Progenitor cell of endocrine pancreas (in vitro differentiated cells): ENCODE data around the gene NRP1. TPM values are rescaled to one million over a fixed set of nuclear protein-coding genes. Genes with fewer than 3 reads are reported as not detected.

Experiments used
- DNase-seq: peaks from one replicate; pipeline ENCODE4 v3.0.0; 2021; ENCODE audit warnings: low spot score; ENCODE audit not compliant: unreplicated experiment
- H3K27ac Mint-ChIP-seq: 2 replicates; pipeline ENCODE4 v1.8.0; 2021; ENCODE audit warnings: mild to moderate bottlenecking, moderate library complexity, mixed read lengths
- H3K27me3 Mint-ChIP-seq: 2 replicates; pipeline ENCODE4 v1.8.0; 2021; ENCODE audit warnings: mixed read lengths
- H3K36me3 Mint-ChIP-seq: 2 replicates; pipeline ENCODE4 v1.8.0; 2022; ENCODE audit warnings: mixed read lengths; ENCODE audit not compliant: insufficient read depth
- H3K4me1 Mint-ChIP-seq: 2 replicates; pipeline ENCODE4 v1.8.0; 2021; ENCODE audit warnings: low read depth, mixed read lengths
- H3K4me3 Mint-ChIP-seq: 2 replicates; pipeline ENCODE4 v1.8.0; 2021; ENCODE audit warnings: low read depth, mild to moderate bottlenecking, moderate library complexity, mixed read lengths
- H3K9me3 Mint-ChIP-seq: 2 replicates; pipeline ENCODE4 v1.8.0; 2021; ENCODE audit warnings: low read depth, mixed read lengths
- CTCF ChIP-seq: fragments of 200-600 bp; sonication (generic); IDR thresholded peaks from one replicate; pipeline ENCODE4 v1.5.0; 2021; ENCODE audit warnings: antibody characterized with exemption, mild to moderate bottlenecking; ENCODE audit not compliant: unreplicated experiment
- total RNA-seq: library from RNA; stranded (reverse); gene quantifications from 2 replicates; pipeline ENCODE4 v1.2.1, GENCODE V29; 2021

NRP1 gene
- total RNA-seq, 1 donor from 2014 or later = 33.4 TPM

GRCh38 chr10:33377658-33378025 lies 43.2 kb upstream of the NRP1 start:
- no peak for DNase-seq
- Mint-ChIP-seq H3K9me3 (no peaks in the 10 kb centered on the region), H3K36me3 (no peaks in the 10 kb centered on the region), H3K27me3 (no peaks in the 10 kb centered on the region), H3K4me3 (no peak overlapping the region), H3K27ac (no peak overlapping the region), H3K4me1 (peaks cover 7% of the 10 kb centered on the region)
- no peak for TF ChIP-seq CTCF

- Mint-ChIP-seq H3K27ac (no peak overlapping the region), H3K27me3 (no peaks in the 10 kb centered on the region), H3K36me3 (no peaks in the 10 kb centered on the region), H3K4me1 (peaks cover 5% of the 10 kb centered on the region), H3K9me3 (no peaks in the 10 kb centered on the region), H3K4me3 (no peak overlapping the region)
- TF ChIP-seq CTCF = no peak
- no peak for DNase-seq
Observed at GRCh38 chr10:33376976-33377657, 42.6 kb upstream of the NRP1 start.

GRCh38 chr10:33376476-33376875 lies 42.0 kb upstream of the NRP1 start:
- Mint-ChIP-seq H3K4me3 (no peak overlapping the region), H3K36me3 (no peaks in the 10 kb centered on the region)

GRCh38 chr10:33373263-33373662 lies 38.8 kb upstream of the NRP1 start:
- no peak for TF ChIP-seq CTCF
- DNase-seq = no peak
- Mint-ChIP-seq H3K27me3 (no peaks in the 10 kb centered on the region), H3K36me3 (peaks cover 2% of the 10 kb centered on the region), H3K4me1 (no peaks in the 10 kb centered on the region), H3K27ac (no peak overlapping the region), H3K9me3 (peaks cover 6% of the 10 kb centered on the region), H3K4me3 (no peak overlapping the region)

More at GRCh38 chr10:33376476-33376875, 42.0 kb upstream of the NRP1 start:
- Mint-ChIP-seq H3K27me3 (no peaks in the 10 kb centered on the region), H3K4me1 (peaks cover 2% of the 10 kb centered on the region), H3K9me3 (no peaks in the 10 kb centered on the region), H3K27ac (no peak overlapping the region)
- no peak for TF ChIP-seq CTCF
- DNase-seq = no peak

- no peak for DNase-seq
- Mint-ChIP-seq H3K9me3 (peaks cover 14% of the 10 kb centered on the region), H3K27me3 (no peaks in the 10 kb centered on the region), H3K36me3 (peaks cover 2% of the 10 kb centered on the region), H3K4me3 (no peak overlapping the region), H3K27ac (no peak overlapping the region), H3K4me1 (no peaks in the 10 kb centered on the region)
- TF ChIP-seq CTCF = no peak
Observed at GRCh38 chr10:33371234-33371633, 36.8 kb upstream of the NRP1 start.
